Endothelial cell of umbilical vein (primary cell): ENCODE data around the gene ZNF783. TPM values are rescaled to one million over a fixed set of nuclear protein-coding genes. Genes with fewer than 3 reads are reported as not detected.
"Not testable (repeated sequence)": the region's sequence is repeated elsewhere in the genome, so short reads cannot be mapped to it uniquely, and the experiment has no call there.

Experiments
- BruUV-seq: library from RNA; stranded (reverse); fragments of 400-500 nt; replicated peaks from 2 replicates; lab custom pipeline; 2021; lab: Mats Ljungman, UMichigan
- CTCF ChIA-PET: fragments of 300-600, 350-600 bp; sonication (Branson Sonifier 250); formaldehyde crosslinking; loops from one replicate; lab custom pipeline; 2021; ENCODE audit warnings: antibody characterized with exemption, inconsistent platforms; lab: Charles Lee
- POLR2A ChIA-PET: fragments of 300-600, 350-600 bp; sonication (Branson Sonifier 250); formaldehyde crosslinking; loops from one replicate; lab custom pipeline; 2021; ENCODE audit warnings: antibody characterized with exemption, inconsistent platforms; lab: Charles Lee
- DNase-seq: peaks from one replicate; pipeline ENCODE4 v3.0.0-alpha.2; 2011; ENCODE audit warnings: low read depth, low spot score
- FAIRE-seq: peaks from 2 replicates; lab custom pipeline; 2011; peaks lifted over from hg19 to GRCh38; lab: Jason Lieb, UNC
- H2AFZ ChIP-seq: 2 replicates; pipeline ENCODE4 v1.6.0; 2012; ENCODE audit warnings: low read depth, low read length, control low read depth, inconsistent platforms
- H3K27ac ChIP-seq: 2 replicates; pipeline ENCODE4 v1.5.1; 2011; ENCODE audit warnings: low read depth, mild to moderate bottlenecking, control low read depth, low read length, moderate library complexity; ENCODE audit not compliant: insufficient read depth
- H3K27me3 ChIP-seq, 2 experiments: 2 replicates each; pipeline versions ENCODE4 v1.6.0 to v1.6.1; 2011; ENCODE audit warnings: low read length in 2 of 2, mixed read lengths in 1 of 2; ENCODE audit not compliant: control insufficient read depth in 2 of 2, insufficient read depth in 2 of 2
- H3K36me3 ChIP-seq, 2 experiments: 2 replicates in 1 of 2; 3 replicates in 1 of 2; pipeline ENCODE4 v1.5.1; 2011; ENCODE audit warnings: low read length in 2 of 2, mild to moderate bottlenecking in 1 of 2, moderate library complexity in 1 of 2; ENCODE audit not compliant: control insufficient read depth in 2 of 2, insufficient read depth in 2 of 2; ENCODE audit errors: extremely low read depth in 1 of 2
- H3K4me1 ChIP-seq: 3 replicates; pipeline ENCODE4 v1.5.1; 2011; ENCODE audit warnings: mild to moderate bottlenecking, low read length; ENCODE audit not compliant: control insufficient read depth, insufficient read depth; ENCODE audit errors: extremely low read depth
- H3K4me2 ChIP-seq: 2 replicates; pipeline ENCODE4 v1.6.1; 2011; ENCODE audit warnings: low read length, control low read depth, mixed read lengths; ENCODE audit not compliant: insufficient read depth
- H3K4me3 ChIP-seq, 3 experiments: fragments of 200-600 bp in 1 of 3; sonication (generic), shearing (Covaris generic) in 1 of 3; replicated peaks in 1 of 3; 2 replicates each; pipeline ENCODE4 v1.5.1; 2011 to 2016; ENCODE audit warnings: control low read depth in 3 of 3, low read length in 3 of 3, mild to moderate bottlenecking in 2 of 3, inconsistent platforms in 1 of 3, low read depth in 1 of 3, moderate library complexity in 1 of 3; ENCODE audit not compliant: insufficient read depth in 1 of 3
- H3K79me2 ChIP-seq: 2 replicates; pipeline ENCODE4 v1.6.0; 2012; ENCODE audit warnings: low read length, inconsistent platforms; ENCODE audit not compliant: control insufficient read depth, insufficient read depth
- H3K9ac ChIP-seq: replicated peaks from 2 replicates; pipeline ENCODE3; 2011; ENCODE audit warnings: low read length, control low read depth; ENCODE audit not compliant: insufficient read depth; ENCODE audit errors: extremely low read depth
- H3K9me1 ChIP-seq: replicated peaks from 3 replicates; pipeline ENCODE4 v1.6.0; 2011; ENCODE audit warnings: mild to moderate bottlenecking, low read length; ENCODE audit not compliant: control insufficient read depth, insufficient read depth; ENCODE audit errors: extremely low read depth
- H3K9me3 ChIP-seq: replicated peaks from 2 replicates; pipeline ENCODE4 v1.5.1; 2012; ENCODE audit warnings: low read length, inconsistent platforms; ENCODE audit not compliant: control insufficient read depth, insufficient read depth
- H4K20me1 ChIP-seq: replicated peaks from 2 replicates; pipeline ENCODE3; 2011; ENCODE audit warnings: mild to moderate bottlenecking, low read length; ENCODE audit not compliant: control insufficient read depth, insufficient read depth; ENCODE audit errors: extremely low read depth
- CTCF ChIP-seq, 2 donors: IDR thresholded peaks; 1 replicate in 1 of 2; 2 replicates in 1 of 2; pipeline ENCODE4 v1.5.1; 2011; ENCODE audit warnings: low read length in 2 of 2, mild to moderate bottlenecking in 2 of 2, moderate library complexity in 2 of 2, control low read depth in 1 of 2, inconsistent platforms in 1 of 2, low read depth in 1 of 2; ENCODE audit not compliant: insufficient read depth in 1 of 2; ENCODE audit errors: extremely low read depth in 1 of 2
- EZH2 ChIP-seq: IDR thresholded peaks from 2 replicates; pipeline ENCODE4 v1.6.1; 2012; ENCODE audit warnings: borderline replicate concordance, low read depth, mild to moderate bottlenecking, moderate library complexity, low read length, inconsistent platforms; ENCODE audit not compliant: severe bottlenecking
- FOS ChIP-seq: IDR thresholded peaks from 2 replicates; pipeline ENCODE4 v1.6.1; 2011; ENCODE audit warnings: mild to moderate bottlenecking, low read length, moderate library complexity, borderline replicate concordance; ENCODE audit not compliant: insufficient read depth
- GATA2 ChIP-seq: IDR thresholded peaks from 2 replicates; pipeline ENCODE4 v1.7.0; 2011; ENCODE audit warnings: low read depth, mild to moderate bottlenecking, moderate library complexity, mixed read lengths, low read length; ENCODE audit not compliant: insufficient read length, insufficient read depth
- JUN ChIP-seq: IDR thresholded peaks from 2 replicates; pipeline ENCODE4 v1.6.1; 2011; ENCODE audit warnings: borderline replicate concordance, low read depth; ENCODE audit not compliant: insufficient read length, insufficient read depth
- MAX ChIP-seq: IDR thresholded peaks from 2 replicates; pipeline ENCODE4 v1.6.1; 2011; ENCODE audit not compliant: insufficient read depth, insufficient read length
- MYC ChIP-seq: IDR thresholded peaks from one replicate; pipeline ENCODE4 v1.6.1; 2011; ENCODE audit warnings: mild to moderate bottlenecking, low read depth, low read length
- POLR2A ChIP-seq: IDR thresholded peaks from 2 replicates; pipeline ENCODE4 v1.6.1; 2012; ENCODE audit warnings: low read depth, mild to moderate bottlenecking, control low read depth, low read length
- POLR2AphosphoS5 ChIP-seq: IDR thresholded peaks from 2 replicates; pipeline ENCODE4 v1.6.1; 2012; ENCODE audit warnings: low read depth, mild to moderate bottlenecking, control low read depth, low read length, moderate library complexity; ENCODE audit not compliant: insufficient read depth
- dilution Hi-C: fragments of 300-500 bp; cut with MboI; formaldehyde crosslinking; loops from one replicate; pipeline ENCODE4 v1.15.0; 2019; ENCODE audit warnings: low sequenced_read_pairs; ENCODE audit not compliant: extremely low pct_ligation_motif_present
- intact Hi-C: fragments of 100-400 bp; cut with micrococcal nuclease; formaldehyde crosslinking; loops from one replicate; pipeline ENCODE4 v1.10.0; 2022
- polyA plus RNA-seq, 4 experiments: library from polyadenylated mRNA; depleted of rRNA in 3 of 4; stranded (reverse) in 3 of 4; unstranded in 1 of 4; fragments of >200 nt; gene quantifications; 2 replicates each; pipeline versions ENCODE4 v1.2.1 to v1.2.3, GENCODE V29; 2011 to 2012; ENCODE audit warnings: missing spikeins in 1 of 4
- total RNA-seq: library from RNA; stranded (reverse); gene quantifications from 2 replicates; pipeline ENCODE4 v1.2.3, GENCODE V29; 2021

The ZNF783 gene
- total and polyA plus RNA-seq, 2 donors (not counting 3 experiments of a cell fraction or from before 2014, with no cell fraction given), result 7.3 to 9.8 TPM

GRCh38 chr7:149267733-149268132 is 5.7 kb downstream of the ZNF783 start:
- Histone ChIP-seq H3K9me3 (no peaks in the 10 kb centered on the region), H3K4me2 (no peak overlapping the region), H3K27me3 (no peaks in the 10 kb centered on the region), H3K9me1 (no peaks in the 10 kb centered on the region), H3K79me2 (no peaks in the 10 kb centered on the region), H3K4me1 (no peaks in the 10 kb centered on the region), H3K4me3 (no peak overlapping the region), H3K36me3 (peaks cover 0 to 17% of the 10 kb centered on the region in 2 experiments), H4K20me1 (no peaks in the 10 kb centered on the region), H2AFZ (no peak overlapping the region), H3K9ac (no peak overlapping the region), H3K27ac (no peak overlapping the region)
- DNase-seq, result no peak
- TF ChIP-seq MAX, result no peak
- TF ChIP-seq CTCF (IDR thresholded peaks at IDR 0.05; ENCODE audit: extremely low read depth in 1 of 2, insufficient read depth in 1 of 2, low read depth in 1 of 2, low read length in 2 of 2), result no peak
- TF ChIP-seq MYC, result no peak
- TF ChIP-seq EZH2, result no peak
- TF ChIP-seq GATA2, result no peak
- no peak for TF ChIP-seq FOS
- no peak for TF ChIP-seq POLR2A
- no peak for TF ChIP-seq JUN
- TF ChIP-seq POLR2AphosphoS5, result no peak
- dilution Hi-C loops, result no loop called here
- ChIA-PET POLR2A (no interaction called here), CTCF (no interaction called here)
- no peak for FAIRE-seq
- intact Hi-C loops, result no loop called here
- no TSS peak for BruUV-seq

- H3K36me3 ChIP-seq, result peaks cover 2 to 11% of the 10 kb centered on the region in 2 experiments
- H3K27ac ChIP-seq, POLR2A ChIA-PET, dilution Hi-C loops, H3K9ac ChIP-seq, H3K27me3 ChIP-seq, H3K9me3 ChIP-seq, H3K4me1 ChIP-seq, intact Hi-C loops, H3K4me3 ChIP-seq, H4K20me1 ChIP-seq, DNase-seq, H2AFZ ChIP-seq, H3K9me1 ChIP-seq, H3K79me2 ChIP-seq, FAIRE-seq, BruUV-seq, H3K4me2 ChIP-seq: not testable (repeated sequence)
- CTCF ChIA-PET, result interaction anchor here (0.6 to 1.9 kb wide), 3 partner anchors 11 to 483 kb away, joined by 3 to 8 read pairs (median 3); partner anchors contain the start of gene ZNF783
These were observed 12.4 kb downstream of the ZNF783 start for GRCh38 chr7:149274424-149274823.
